SU-DHL-6 (cell line): Measurements from ENCODE around the gene SELPLG.
A peak's percentile ranks its signal among the peaks of the same experiment; 100 is the strongest.

Source experiments
- EZH2phosphoT487 ChIP-seq: fragments of 200-600 bp; sonication (generic), shearing (Covaris generic); conservative IDR thresholded peaks from 2 replicates; pipeline ENCODE4 v1.6.1; 2018; ENCODE audit warnings: mild to moderate bottlenecking, antibody characterized with exemption, low read length, moderate library complexity, mixed read lengths
- TF ChIP-seq, protein P1 (sequence below): fragments of 200-600 bp; sonication (generic); IDR thresholded peaks from one replicate; pipeline ENCODE4 v1.5.1; 2017; ENCODE audit warnings: antibody characterized with exemption, mild to moderate bottlenecking, low read length, moderate library complexity; ENCODE audit not compliant: insufficient read depth, poor library complexity, severe bottlenecking

DNA sequence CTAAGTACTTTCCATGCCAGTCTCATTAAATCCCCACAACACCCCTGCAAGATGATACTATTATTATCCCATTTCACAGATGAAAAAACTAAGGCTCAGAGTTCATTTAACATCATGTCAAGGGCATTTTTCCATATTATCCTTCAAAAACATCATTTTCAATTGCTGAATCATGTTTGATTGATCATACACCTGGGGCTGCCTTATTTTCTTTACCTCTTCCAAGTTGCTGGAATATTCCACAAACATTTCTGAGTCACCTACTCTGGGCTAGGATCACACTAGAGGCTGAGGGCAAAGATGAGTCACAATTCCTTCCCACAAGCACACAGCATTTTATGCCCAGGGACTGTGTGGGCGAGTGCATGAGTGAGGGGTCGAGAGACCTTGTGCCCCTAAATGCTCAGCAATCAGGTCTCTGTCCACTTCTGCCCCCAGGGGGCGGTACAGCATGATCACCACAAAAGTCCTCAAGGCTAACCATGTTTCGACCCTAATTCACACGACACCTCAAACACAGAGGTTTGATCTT is 21.7 kb downstream of the SELPLG start:
- TF ChIP-seq, protein P1, sequence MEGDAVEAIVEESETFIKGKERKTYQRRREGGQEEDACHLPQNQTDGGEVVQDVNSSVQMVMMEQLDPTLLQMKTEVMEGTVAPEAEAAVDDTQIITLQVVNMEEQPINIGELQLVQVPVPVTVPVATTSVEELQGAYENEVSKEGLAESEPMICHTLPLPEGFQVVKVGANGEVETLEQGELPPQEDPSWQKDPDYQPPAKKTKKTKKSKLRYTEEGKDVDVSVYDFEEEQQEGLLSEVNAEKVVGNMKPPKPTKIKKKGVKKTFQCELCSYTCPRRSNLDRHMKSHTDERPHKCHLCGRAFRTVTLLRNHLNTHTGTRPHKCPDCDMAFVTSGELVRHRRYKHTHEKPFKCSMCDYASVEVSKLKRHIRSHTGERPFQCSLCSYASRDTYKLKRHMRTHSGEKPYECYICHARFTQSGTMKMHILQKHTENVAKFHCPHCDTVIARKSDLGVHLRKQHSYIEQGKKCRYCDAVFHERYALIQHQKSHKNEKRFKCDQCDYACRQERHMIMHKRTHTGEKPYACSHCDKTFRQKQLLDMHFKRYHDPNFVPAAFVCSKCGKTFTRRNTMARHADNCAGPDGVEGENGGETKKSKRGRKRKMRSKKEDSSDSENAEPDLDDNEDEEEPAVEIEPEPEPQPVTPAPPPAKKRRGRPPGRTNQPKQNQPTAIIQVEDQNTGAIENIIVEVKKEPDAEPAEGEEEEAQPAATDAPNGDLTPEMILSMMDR: peak; percentile 59
- no peak for TF ChIP-seq EZH2phosphoT487
